HEK293 (cell line): ENCODE measurements around the gene PROCR.
"Not testable (repeated sequence)": the region's sequence is repeated elsewhere in the genome, so short reads cannot be mapped to it uniquely, and the experiment has no call there.

Experiments used
- CTCF ChIA-PET: fragments of 350-600 bp; formaldehyde crosslinking; extraction: SDS; loops from one replicate; lab custom pipeline; 2021; ENCODE audit warnings: antibody characterized with exemption; lab: Yijun Ruan, JAX
- POLR2A ChIA-PET: fragments of 300-600 bp; formaldehyde crosslinking; extraction: SDS; loops from one replicate; lab custom pipeline; 2020; ENCODE audit warnings: antibody characterized with exemption, inconsistent platforms; lab: Yijun Ruan, JAX
- H3K27ac ChIP-seq: fragments of 200-500 bp; sonication (Bioruptor generic); 2 replicates; pipeline ENCODE4 v1.5.1; 2014; ENCODE audit warnings: low read depth, low read length, control low read depth, inconsistent platforms; ENCODE audit errors: extremely low read depth
- H3K36me3 ChIP-seq, 2 experiments: fragments of 200-500 bp in 1 of 2; sonication (Bioruptor generic) in 1 of 2; 1 replicate in 1 of 2; 2 replicates in 1 of 2; pipeline ENCODE4 v1.5.1; 2014 to 2017; ENCODE audit warnings: inconsistent platforms in 2 of 2, low read length in 2 of 2; ENCODE audit not compliant: control insufficient read depth in 2 of 2, insufficient read depth in 1 of 2
- H3K4me1 ChIP-seq: fragments of 200-500 bp; sonication (Bioruptor generic); 2 replicates; pipeline ENCODE4 v1.5.1; 2014; ENCODE audit warnings: mild to moderate bottlenecking, low read length, inconsistent platforms; ENCODE audit not compliant: control insufficient read depth, insufficient read depth
- H3K4me3 ChIP-seq: 2 replicates; pipeline ENCODE4 v1.5.1; 2011; ENCODE audit warnings: low read depth, mild to moderate bottlenecking, control low read depth, low read length, moderate library complexity
- H3K9me3 ChIP-seq: fragments of 200-500 bp; sonication (Bioruptor generic); 2 replicates; pipeline ENCODE4 v1.5.1; 2014; ENCODE audit warnings: low read depth, low read length, inconsistent platforms; ENCODE audit not compliant: control insufficient read depth, insufficient read depth
- ELK4 ChIP-seq: IDR thresholded peaks from 2 replicates; pipeline ENCODE4 v1.6.1; 2011; ENCODE audit warnings: mild to moderate bottlenecking, low read depth, low read length, borderline replicate concordance
- ZFP41 ChIP-seq: fragments of 450-650 bp; formaldehyde crosslinking; IDR thresholded peaks from 2 replicates; pipeline ENCODE4 v1.5.1; 2016; ENCODE audit warnings: missing biosample characterization, missing genetic modification characterization, borderline replicate concordance
- ZNF112 ChIP-seq: fragments of 450-650 bp; formaldehyde crosslinking; IDR thresholded peaks from 2 replicates; pipeline ENCODE4 v1.5.0; 2017; ENCODE audit warnings: missing biosample characterization, missing genetic modification characterization
- ZNF140 ChIP-seq: fragments of 450-650 bp; formaldehyde crosslinking; IDR thresholded peaks from 2 replicates; pipeline ENCODE4 v1.5.1; 2016; ENCODE audit warnings: missing biosample characterization, missing genetic modification characterization
- ZNF148 ChIP-seq: fragments of 450-650 bp; formaldehyde crosslinking; IDR thresholded peaks from 2 replicates; pipeline ENCODE4 v1.5.0; 2017; ENCODE audit warnings: missing biosample characterization, missing genetic modification characterization, borderline replicate concordance
- ZNF223 ChIP-seq: fragments of 450-650 bp; formaldehyde crosslinking; IDR thresholded peaks from 2 replicates; pipeline ENCODE4 v1.5.1; 2016; ENCODE audit warnings: missing biosample characterization, missing genetic modification characterization
- ZNF23 ChIP-seq: fragments of 450-650 bp; formaldehyde crosslinking; IDR thresholded peaks from 2 replicates; pipeline ENCODE4 v1.5.1; 2016; ENCODE audit warnings: missing biosample characterization, missing genetic modification characterization, borderline replicate concordance
- ZNF248 ChIP-seq: fragments of 450-650 bp; formaldehyde crosslinking; IDR thresholded peaks from 2 replicates; pipeline ENCODE4 v1.5.1; 2017; ENCODE audit warnings: missing biosample characterization, missing genetic modification characterization
- ZNF324 ChIP-seq: fragments of 450-650 bp; formaldehyde crosslinking; IDR thresholded peaks from 2 replicates; pipeline ENCODE4 v1.5.1; 2016; ENCODE audit warnings: missing biosample characterization, missing genetic modification characterization
- ZNF521 ChIP-seq: fragments of 450-650 bp; formaldehyde crosslinking; IDR thresholded peaks from 2 replicates; pipeline ENCODE4 v1.5.1; 2017; ENCODE audit warnings: missing biosample characterization, mild to moderate bottlenecking, missing genetic modification characterization
- ZNF549 ChIP-seq: fragments of 450-650 bp; IDR thresholded peaks from 2 replicates; pipeline ENCODE4 v1.5.1; 2018; ENCODE audit warnings: missing biosample characterization, missing genetic modification characterization, mild to moderate bottlenecking, inconsistent platforms, moderate library complexity
- ZNF654 ChIP-seq: fragments of 450-650 bp; formaldehyde crosslinking; IDR thresholded peaks from 2 replicates; pipeline ENCODE4 v1.5.1; 2016; ENCODE audit warnings: low read depth, missing biosample characterization, missing genetic modification characterization
- ZNF660 ChIP-seq: fragments of 450-650 bp; IDR thresholded peaks from 2 replicates; pipeline ENCODE4 v1.5.1; 2018; ENCODE audit warnings: missing biosample characterization, mild to moderate bottlenecking, missing genetic modification characterization
- ZNF701 ChIP-seq: fragments of 450-650 bp; formaldehyde crosslinking; IDR thresholded peaks from 2 replicates; pipeline ENCODE4 v1.5.1; 2016; ENCODE audit warnings: missing biosample characterization, missing genetic modification characterization
- TF ChIP-seq, protein P1 (sequence below): fragments of 450-650 bp; formaldehyde crosslinking; IDR thresholded peaks from 2 replicates; pipeline ENCODE4 v1.5.1; 2016; ENCODE audit warnings: missing biosample characterization, missing genetic modification characterization
- TF ChIP-seq, protein P2 (sequence below): fragments of 450-650 bp; formaldehyde crosslinking; IDR thresholded peaks from 2 replicates; pipeline ENCODE4 v1.5.1; 2017; ENCODE audit warnings: missing biosample characterization, missing genetic modification characterization
- TF ChIP-seq, protein P3 (sequence below): fragments of 450-650 bp; formaldehyde crosslinking; IDR thresholded peaks from 2 replicates; pipeline ENCODE4 v1.5.1; 2016; ENCODE audit warnings: missing biosample characterization, missing genetic modification characterization
- TF ChIP-seq, protein P4 (sequence below): fragments of 450-650 bp; formaldehyde crosslinking; IDR thresholded peaks from 2 replicates; pipeline ENCODE4; 2016; ENCODE audit warnings: missing biosample characterization, missing genetic modification characterization
- TF ChIP-seq, protein P5 (sequence below): sonication (generic); formaldehyde crosslinking; IDR thresholded peaks from 2 replicates; pipeline ENCODE4 v1.8.1; 2022; ENCODE audit warnings: mild to moderate bottlenecking, moderate library complexity, missing genetic modification reagents

Gene PROCR

DNA sequence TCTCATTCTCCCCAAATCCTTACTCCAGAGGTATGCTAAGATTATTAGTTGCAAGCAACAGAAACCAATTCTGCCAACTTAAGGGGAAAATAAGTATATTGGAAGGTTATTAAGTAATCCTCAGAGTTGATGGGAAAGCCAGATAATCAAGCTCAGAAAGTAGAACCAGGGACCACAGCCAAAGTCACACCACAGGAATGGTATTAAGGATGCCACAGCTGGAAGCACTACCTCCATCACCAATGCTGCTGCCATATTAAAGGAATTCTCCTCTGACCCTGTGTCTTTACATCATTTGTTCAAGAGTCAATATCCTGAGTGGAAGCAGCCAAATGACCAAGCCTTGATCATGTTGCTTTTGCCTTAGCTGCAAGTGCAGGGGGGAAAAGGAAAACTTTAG lies 9.9 kb downstream of the PROCR start (continued):
- TF ChIP-seq ELK4 (no peak), ZNF701 (tag by site-specific recombination) (no peak), ZNF23 (tag by site-specific recombination) (no peak), ZNF660 (tag by site-specific recombination) (no peak), ZNF549 (tag by site-specific recombination) (no peak), ZFP41 (tag by site-specific recombination) (no peak), ZNF223 (tag by site-specific recombination) (no peak), ZNF148 (tag by site-specific recombination) (no peak), ZNF248 (tag by site-specific recombination) (no peak)
- TF ChIP-seq, protein P1, sequence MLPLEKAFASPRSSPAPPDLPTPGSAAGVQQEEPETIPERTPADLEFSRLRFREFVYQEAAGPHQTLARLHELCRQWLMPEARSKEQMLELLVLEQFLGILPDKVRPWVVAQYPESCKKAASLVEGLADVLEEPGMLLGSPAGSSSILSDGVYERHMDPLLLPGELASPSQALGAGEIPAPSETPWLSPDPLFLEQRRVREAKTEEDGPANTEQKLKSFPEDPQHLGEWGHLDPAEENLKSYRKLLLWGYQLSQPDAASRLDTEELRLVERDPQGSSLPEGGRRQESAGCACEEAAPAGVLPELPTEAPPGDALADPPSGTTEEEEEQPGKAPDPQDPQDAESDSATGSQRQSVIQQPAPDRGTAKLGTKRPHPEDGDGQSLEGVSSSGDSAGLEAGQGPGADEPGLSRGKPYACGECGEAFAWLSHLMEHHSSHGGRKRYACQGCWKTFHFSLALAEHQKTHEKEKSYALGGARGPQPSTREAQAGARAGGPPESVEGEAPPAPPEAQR (tag by site-specific recombination): no peak
- TF ChIP-seq, protein P2, sequence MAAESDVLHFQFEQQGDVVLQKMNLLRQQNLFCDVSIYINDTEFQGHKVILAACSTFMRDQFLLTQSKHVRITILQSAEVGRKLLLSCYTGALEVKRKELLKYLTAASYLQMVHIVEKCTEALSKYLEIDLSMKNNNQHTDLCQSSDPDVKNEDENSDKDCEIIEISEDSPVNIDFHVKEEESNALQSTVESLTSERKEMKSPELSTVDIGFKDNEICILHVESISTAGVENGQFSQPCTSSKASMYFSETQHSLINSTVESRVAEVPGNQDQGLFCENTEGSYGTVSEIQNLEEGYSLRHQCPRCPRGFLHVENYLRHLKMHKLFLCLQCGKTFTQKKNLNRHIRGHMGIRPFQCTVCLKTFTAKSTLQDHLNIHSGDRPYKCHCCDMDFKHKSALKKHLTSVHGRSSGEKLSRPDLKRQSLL (tag by site-specific recombination): no peak
- TF ChIP-seq, protein P3, sequence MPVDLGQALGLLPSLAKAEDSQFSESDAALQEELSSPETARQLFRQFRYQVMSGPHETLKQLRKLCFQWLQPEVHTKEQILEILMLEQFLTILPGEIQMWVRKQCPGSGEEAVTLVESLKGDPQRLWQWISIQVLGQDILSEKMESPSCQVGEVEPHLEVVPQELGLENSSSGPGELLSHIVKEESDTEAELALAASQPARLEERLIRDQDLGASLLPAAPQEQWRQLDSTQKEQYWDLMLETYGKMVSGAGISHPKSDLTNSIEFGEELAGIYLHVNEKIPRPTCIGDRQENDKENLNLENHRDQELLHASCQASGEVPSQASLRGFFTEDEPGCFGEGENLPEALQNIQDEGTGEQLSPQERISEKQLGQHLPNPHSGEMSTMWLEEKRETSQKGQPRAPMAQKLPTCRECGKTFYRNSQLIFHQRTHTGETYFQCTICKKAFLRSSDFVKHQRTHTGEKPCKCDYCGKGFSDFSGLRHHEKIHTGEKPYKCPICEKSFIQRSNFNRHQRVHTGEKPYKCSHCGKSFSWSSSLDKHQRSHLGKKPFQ (tag by site-specific recombination): no peak

DNA sequence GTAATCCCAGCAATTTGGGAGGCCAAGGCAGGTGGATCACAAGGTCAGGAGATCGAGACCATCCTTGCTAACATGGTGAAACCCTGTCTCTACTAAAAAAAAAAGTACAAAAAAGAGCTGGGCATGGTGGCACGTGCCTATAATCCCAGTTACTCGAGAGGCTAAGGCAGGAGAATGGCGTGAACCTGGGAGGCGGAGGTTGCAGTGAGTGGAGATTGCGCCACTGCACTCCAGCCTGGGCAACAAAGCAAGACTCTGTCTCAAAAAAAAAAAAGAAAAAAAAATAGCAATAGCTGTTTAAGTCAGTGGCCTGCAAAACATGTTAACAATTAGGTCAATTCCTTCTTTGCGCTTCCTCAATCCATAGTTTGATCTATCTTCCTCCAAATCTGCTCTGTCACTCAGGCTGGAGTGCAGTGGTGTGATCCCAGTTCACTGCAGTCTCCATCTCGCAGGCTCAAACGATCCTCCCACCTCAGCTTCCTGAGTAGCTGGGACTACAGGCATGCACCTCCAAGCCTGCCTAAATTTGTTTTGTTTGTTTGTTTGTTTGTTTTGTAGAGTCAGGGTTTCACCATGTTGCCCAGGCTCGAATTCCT lies 14.9 kb downstream of the PROCR start:
- CTCF ChIA-PET: interaction anchor here (1.2 to 1.8 kb wide), 2 partner anchors 22 to 42 kb away, joined by 3 to 6 read pairs; no protein-coding TSS in a partner anchor
- H3K36me3 ChIP-seq, POLR2A ChIA-PET, H3K9me3 ChIP-seq, H3K27ac ChIP-seq, H3K4me3 ChIP-seq, H3K4me1 ChIP-seq: not testable (repeated sequence)

DNA sequence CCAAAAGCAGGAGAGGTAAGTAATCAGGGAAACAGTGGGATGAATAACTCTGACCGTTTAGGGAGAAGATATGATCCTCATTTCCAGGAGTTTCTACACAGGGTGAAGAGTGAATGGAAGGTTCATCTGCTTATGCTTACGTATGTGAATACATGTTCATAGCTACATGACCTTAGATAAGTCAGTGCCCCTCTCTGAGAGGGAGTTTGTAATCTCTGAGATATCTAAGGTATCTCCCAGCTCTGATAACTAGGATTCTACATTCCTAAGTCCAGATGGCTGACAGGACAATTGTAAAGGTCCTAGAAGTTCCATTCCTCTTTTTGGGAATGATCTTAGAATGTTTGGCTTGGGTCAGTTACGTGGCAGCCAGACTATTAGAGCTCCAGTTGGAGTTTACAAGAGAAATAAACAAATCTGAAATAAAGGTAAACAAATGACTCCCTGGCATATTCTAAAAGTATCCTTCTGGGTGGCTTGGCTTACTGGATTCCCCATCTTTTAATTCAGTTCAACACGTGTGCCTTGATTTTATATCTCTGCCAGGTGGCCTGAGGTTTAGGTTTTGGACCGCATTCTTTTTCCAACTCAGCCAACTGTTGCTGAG lies 15.8 kb downstream of the PROCR start:
- Histone ChIP-seq H3K4me1 (no peaks in the 10 kb centered on the region), H3K27ac (no peak overlapping the region), H3K36me3 (no peaks in the 10 kb centered on the region), H3K4me3 (no peak overlapping the region), H3K9me3 (no peaks in the 10 kb centered on the region)
- CTCF ChIA-PET: interaction anchor here (0.8 to 1.8 kb wide), 3 partner anchors 21 to 252 kb away, joined by 3 to 6 read pairs (median 4); no protein-coding TSS in a partner anchor
- POLR2A ChIA-PET: interaction anchor here (0.5 kb wide), 1 partner anchor 32 kb away, joined by 3 read pairs; no protein-coding TSS in a partner anchor
- TF ChIP-seq, protein P4, sequence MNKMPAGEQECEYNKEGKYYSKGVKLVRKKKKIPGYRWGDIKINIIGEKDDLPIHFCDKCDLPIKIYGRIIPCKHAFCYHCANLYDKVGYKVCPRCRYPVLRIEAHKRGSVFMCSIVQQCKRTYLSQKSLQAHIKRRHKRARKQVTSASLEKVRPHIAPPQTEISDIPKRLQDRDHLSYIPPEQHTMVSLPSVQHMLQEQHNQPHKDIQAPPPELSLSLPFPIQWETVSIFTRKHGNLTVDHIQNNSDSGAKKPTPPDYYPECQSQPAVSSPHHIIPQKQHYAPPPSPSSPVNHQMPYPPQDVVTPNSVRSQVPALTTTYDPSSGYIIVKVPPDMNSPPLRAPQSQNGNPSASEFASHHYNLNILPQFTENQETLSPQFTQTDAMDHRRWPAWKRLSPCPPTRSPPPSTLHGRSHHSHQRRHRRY (tag by site-specific recombination): no peak
- TF ChIP-seq, protein P5, sequence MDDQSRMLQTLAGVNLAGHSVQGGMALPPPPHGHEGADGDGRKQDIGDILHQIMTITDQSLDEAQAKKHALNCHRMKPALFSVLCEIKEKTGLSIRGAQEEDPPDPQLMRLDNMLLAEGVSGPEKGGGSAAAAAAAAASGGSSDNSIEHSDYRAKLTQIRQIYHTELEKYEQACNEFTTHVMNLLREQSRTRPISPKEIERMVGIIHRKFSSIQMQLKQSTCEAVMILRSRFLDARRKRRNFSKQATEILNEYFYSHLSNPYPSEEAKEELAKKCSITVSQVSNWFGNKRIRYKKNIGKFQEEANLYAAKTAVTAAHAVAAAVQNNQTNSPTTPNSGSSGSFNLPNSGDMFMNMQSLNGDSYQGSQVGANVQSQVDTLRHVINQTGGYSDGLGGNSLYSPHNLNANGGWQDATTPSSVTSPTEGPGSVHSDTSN (CRISPR knock-in tag): no peak
- no peak for TF ChIP-seq ZNF521 (tag by site-specific recombination)
- TF ChIP-seq ZNF654 (tag by site-specific recombination): no peak
- no peak for TF ChIP-seq ZNF324
- TF ChIP-seq ZNF140 (tag by site-specific recombination): no peak
- TF ChIP-seq ZNF112 (tag by site-specific recombination): no peak
